OCI-LY7 (cell line): Measurements from ENCODE around the gene CCDC12. TPM values are rescaled to one million over a fixed set of nuclear protein-coding genes. Genes with fewer than 3 reads are reported as not detected.

Experiments
- BruUV-seq: library from RNA; stranded (reverse); fragments of 400-500 nt; replicated peaks from 2 replicates; lab custom pipeline; 2021; lab: Mats Ljungman, UMichigan
- CTCF ChIA-PET: fragments of 300-600 bp; sonication (Branson Sonifier 250); formaldehyde crosslinking; loops from one replicate; lab custom pipeline; 2022; ENCODE audit warnings: antibody characterized with exemption; ENCODE audit not compliant: unreplicated experiment; lab: Charles Lee
- POLR2A ChIA-PET: fragments of 300-600 bp; sonication (Branson Sonifier 250); formaldehyde crosslinking; loops from one replicate; lab custom pipeline; 2022; ENCODE audit warnings: antibody characterized with exemption; lab: Charles Lee
- DNase-seq: peaks from one replicate; pipeline ENCODE4 v3.0.0-alpha.2; 2015; ENCODE audit warnings: low spot score
- H2AFZ ChIP-seq: fragments of 200-600 bp; sonication (generic), shearing (Covaris generic); 2 replicates; pipeline ENCODE4 v1.6.1; 2014; ENCODE audit warnings: mild to moderate bottlenecking, antibody characterized with exemption, low read length, moderate library complexity
- H3K27ac ChIP-seq: fragments of 200-600 bp; sonication (generic); 2 replicates; pipeline ENCODE4 v1.5.1; 2014; ENCODE audit warnings: mixed run types, low read depth, mild to moderate bottlenecking, moderate library complexity, low read length, inconsistent platforms; ENCODE audit not compliant: poor library complexity, severe bottlenecking
- H3K36me3 ChIP-seq: fragments of 200-600 bp; sonication (generic); 2 replicates; pipeline ENCODE4 v1.6.1; 2014; ENCODE audit warnings: mild to moderate bottlenecking, antibody characterized with exemption, low read length, moderate library complexity, mixed read lengths; ENCODE audit not compliant: insufficient read depth
- H3K4me1 ChIP-seq: fragments of 200-600 bp; sonication (generic); 2 replicates; pipeline ENCODE4 v1.5.1; 2014; ENCODE audit warnings: mild to moderate bottlenecking, low read length; ENCODE audit not compliant: insufficient read depth, poor library complexity, severe bottlenecking
- H3K4me2 ChIP-seq: fragments of 200-600 bp; sonication (generic); 2 replicates; pipeline ENCODE4 v1.6.1; 2014; ENCODE audit warnings: mild to moderate bottlenecking, low read length
- H3K4me3 ChIP-seq: fragments of 200-600 bp; sonication (generic); 2 replicates; pipeline ENCODE4 v1.5.1; 2014; ENCODE audit warnings: mild to moderate bottlenecking, low read depth, low read length; ENCODE audit not compliant: poor library complexity, severe bottlenecking
- H3K79me2 ChIP-seq: fragments of 200-600 bp; sonication (generic); 2 replicates; pipeline ENCODE4 v1.6.1; 2016; ENCODE audit warnings: low read depth, mild to moderate bottlenecking, low read length, moderate library complexity, mixed read lengths; ENCODE audit not compliant: insufficient read depth
- H3K9me2 ChIP-seq: fragments of 200-600 bp; sonication (generic); 2 replicates; pipeline ENCODE4 v1.6.1; 2016; ENCODE audit warnings: mild to moderate bottlenecking, low read length, mixed read lengths; ENCODE audit not compliant: insufficient read depth
- H3K9me3 ChIP-seq: fragments of 200-600 bp; sonication (generic); 2 replicates; pipeline ENCODE4 v1.6.1; 2014; ENCODE audit warnings: mild to moderate bottlenecking, mixed run types, low read length, mixed read lengths
- H4K20me1 ChIP-seq: fragments of 200-600 bp; sonication (generic); 2 replicates; pipeline ENCODE4 v1.6.1; 2014; ENCODE audit warnings: mild to moderate bottlenecking, antibody characterized with exemption, low read length, moderate library complexity, mixed read lengths; ENCODE audit not compliant: insufficient read depth
- EZH2phosphoT487 ChIP-seq: fragments of 200-600 bp; sonication (generic); IDR thresholded peaks from 2 replicates; pipeline ENCODE4 v1.6.1; 2018; ENCODE audit warnings: low read depth, borderline replicate concordance, mild to moderate bottlenecking, mixed run types, antibody characterized with exemption, low read length, moderate library complexity, mixed read lengths
- intact Hi-C: fragments of 100-400 bp; cut with micrococcal nuclease; formaldehyde crosslinking; loops from one replicate; pipeline ENCODE4 v1.10.0; 2022; ENCODE audit not compliant: unreplicated experiment
- total RNA-seq, 2 experiments: library from RNA; depleted of rRNA in 1 of 2; stranded (reverse); fragments of >200 nt in 1 of 2; shearing (Covaris generic) in 1 of 2; gene quantifications; 2 replicates each; pipeline ENCODE4 v1.2.3, GENCODE V29; 2014 to 2022
- TF ChIP-seq, protein P1 (sequence below): fragments of 200-600 bp; sonication (generic); conservative IDR thresholded peaks from 2 replicates; pipeline ENCODE4 v1.5.1; 2014; ENCODE audit warnings: mild to moderate bottlenecking, antibody characterized with exemption, low read length, moderate library complexity, mixed read lengths

CCDC12 gene
- total RNA-seq, 2 experiments from 2014 or later = 74.9 to 116 TPM

DNA sequence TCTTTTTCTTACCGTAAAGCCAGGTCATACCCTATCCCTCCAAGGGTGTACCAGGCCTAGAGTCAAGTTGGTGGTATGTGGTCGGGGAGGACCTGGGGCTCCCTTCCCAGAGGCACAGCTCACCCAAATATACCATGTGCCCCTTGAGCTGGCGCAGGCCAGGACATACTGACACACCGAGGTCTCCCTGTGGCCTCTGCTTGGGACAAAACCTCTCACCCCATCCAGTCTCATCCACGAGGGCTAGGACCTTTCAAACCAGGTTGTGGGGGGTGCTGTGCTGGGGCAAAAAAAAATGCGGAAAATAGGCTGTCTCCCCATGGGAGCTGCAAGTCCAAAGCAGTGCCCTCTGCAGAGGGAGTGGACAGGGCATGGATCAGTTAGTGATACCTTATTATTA, 76.2 kb downstream of the CCDC12 start:
- Histone ChIP-seq H3K9me3 (no peaks in the 10 kb centered on the region), H3K4me2 (no peak overlapping the region), H3K9me2 (no peaks in the 10 kb centered on the region), H3K27ac (no peak overlapping the region), H3K36me3 (no peaks in the 10 kb centered on the region), H3K4me3 (no peak overlapping the region), H2AFZ (no peak overlapping the region), H3K4me1 (no peaks in the 10 kb centered on the region), H3K79me2 (no peaks in the 10 kb centered on the region), H4K20me1 (no peaks in the 10 kb centered on the region)
- no peak for DNase-seq
- CTCF ChIA-PET = interaction anchor here (0.7 kb wide), 1 partner anchor 184 kb away, joined by 4 read pairs; no protein-coding TSS in a partner anchor
- intact Hi-C loops = no loop called here
- TF ChIP-seq EZH2phosphoT487 = no peak
- TF ChIP-seq, protein P1, sequence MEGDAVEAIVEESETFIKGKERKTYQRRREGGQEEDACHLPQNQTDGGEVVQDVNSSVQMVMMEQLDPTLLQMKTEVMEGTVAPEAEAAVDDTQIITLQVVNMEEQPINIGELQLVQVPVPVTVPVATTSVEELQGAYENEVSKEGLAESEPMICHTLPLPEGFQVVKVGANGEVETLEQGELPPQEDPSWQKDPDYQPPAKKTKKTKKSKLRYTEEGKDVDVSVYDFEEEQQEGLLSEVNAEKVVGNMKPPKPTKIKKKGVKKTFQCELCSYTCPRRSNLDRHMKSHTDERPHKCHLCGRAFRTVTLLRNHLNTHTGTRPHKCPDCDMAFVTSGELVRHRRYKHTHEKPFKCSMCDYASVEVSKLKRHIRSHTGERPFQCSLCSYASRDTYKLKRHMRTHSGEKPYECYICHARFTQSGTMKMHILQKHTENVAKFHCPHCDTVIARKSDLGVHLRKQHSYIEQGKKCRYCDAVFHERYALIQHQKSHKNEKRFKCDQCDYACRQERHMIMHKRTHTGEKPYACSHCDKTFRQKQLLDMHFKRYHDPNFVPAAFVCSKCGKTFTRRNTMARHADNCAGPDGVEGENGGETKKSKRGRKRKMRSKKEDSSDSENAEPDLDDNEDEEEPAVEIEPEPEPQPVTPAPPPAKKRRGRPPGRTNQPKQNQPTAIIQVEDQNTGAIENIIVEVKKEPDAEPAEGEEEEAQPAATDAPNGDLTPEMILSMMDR = no peak
- POLR2A ChIA-PET = interaction anchor here (0.6 kb wide), 1 partner anchor 1983 kb away, joined by 5 read pairs; no protein-coding TSS in a partner anchor
- no TSS peak for BruUV-seq

DNA sequence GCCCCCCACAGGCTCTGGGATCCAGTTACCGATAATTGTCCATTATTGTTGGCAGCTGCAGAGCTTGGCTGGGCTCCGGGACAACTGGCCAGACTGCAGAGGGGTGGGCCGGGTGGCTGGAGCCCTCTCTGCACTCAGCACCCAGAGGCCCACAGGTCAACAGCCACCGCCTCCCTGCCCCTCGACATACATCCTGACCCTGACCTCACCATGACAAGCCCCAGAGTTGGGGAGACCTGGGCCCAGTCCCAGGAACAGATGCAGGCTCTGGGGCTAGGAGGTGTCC, 76.6 kb downstream of the CCDC12 start:
- ChIA-PET CTCF (no interaction called here), POLR2A (no interaction called here)
- intact Hi-C loops = no loop called here
- no peaks in the 10 kb centered on the region for H3K36me3 ChIP-seq
- no peak for TF ChIP-seq EZH2phosphoT487
- TF ChIP-seq, protein P1 = no peak
- no peaks in the 10 kb centered on the region for H3K9me2 ChIP-seq
- DNase-seq = no peak
- H3K79me2 ChIP-seq = no peaks in the 10 kb centered on the region
- no peaks in the 10 kb centered on the region for H3K4me1 ChIP-seq
- no peak overlapping the region for H3K4me3 ChIP-seq
- H3K27ac ChIP-seq = no peak overlapping the region
- H3K9me3 ChIP-seq = no peaks in the 10 kb centered on the region
- H3K4me2 ChIP-seq = no peak overlapping the region
- no peak overlapping the region for H2AFZ ChIP-seq
- BruUV-seq = no TSS peak
- H4K20me1 ChIP-seq = no peaks in the 10 kb centered on the region

DNA sequence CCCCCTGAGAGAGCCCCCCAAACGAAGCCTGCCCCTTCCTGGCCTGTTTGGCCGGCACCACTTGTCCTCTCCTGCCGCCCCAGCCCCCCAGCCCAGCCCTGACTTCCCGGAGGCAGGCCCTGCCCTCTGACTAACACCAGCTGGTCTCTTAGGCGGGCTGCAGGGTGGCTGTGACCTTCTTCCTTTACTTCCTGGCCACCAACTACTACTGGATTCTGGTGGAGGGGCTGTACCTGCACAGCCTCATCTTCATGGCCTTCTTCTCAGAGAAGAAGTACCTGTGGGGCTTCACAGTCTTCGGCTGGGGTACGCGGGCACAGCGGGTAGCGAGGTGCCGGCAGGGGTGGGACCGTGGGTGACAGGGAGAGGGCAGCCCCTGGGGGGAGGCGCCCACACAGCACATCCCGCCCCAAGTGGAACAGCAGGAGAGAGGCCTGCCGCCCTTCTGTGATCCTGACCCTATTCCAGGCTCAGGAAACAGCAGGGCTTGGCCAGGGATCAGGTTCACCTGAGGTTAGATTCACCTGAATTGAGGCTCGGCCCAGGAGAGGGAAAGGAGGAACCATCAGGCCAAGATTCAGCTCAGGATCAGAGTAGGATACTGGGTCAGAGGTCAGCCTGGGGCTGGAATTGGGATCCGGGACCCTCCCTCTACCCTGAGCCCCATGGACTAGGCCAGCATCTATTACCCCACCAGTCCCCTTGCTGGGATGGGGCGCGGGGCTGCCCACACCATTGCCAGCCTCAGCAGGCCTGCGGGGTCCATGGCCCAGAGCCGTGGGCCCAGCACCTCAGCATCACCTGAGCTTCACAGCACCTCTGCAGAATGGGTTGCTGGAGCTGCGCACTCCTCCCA, 77.2 kb downstream of the CCDC12 start:
- H3K9me2 ChIP-seq = no peaks in the 10 kb centered on the region
- no peaks in the 10 kb centered on the region for H3K36me3 ChIP-seq
- no peaks in the 10 kb centered on the region for H3K9me3 ChIP-seq
- BruUV-seq = no TSS peak
- H3K4me2 ChIP-seq = no peak overlapping the region
- no peak for TF ChIP-seq EZH2phosphoT487
- TF ChIP-seq, protein P1 = no peak
- POLR2A ChIA-PET = no interaction called here
- H3K4me1 ChIP-seq = no peaks in the 10 kb centered on the region
- no peak overlapping the region for H3K27ac ChIP-seq
- no peaks in the 10 kb centered on the region for H3K79me2 ChIP-seq
- no peak for DNase-seq
- H4K20me1 ChIP-seq = no peaks in the 10 kb centered on the region
- H2AFZ ChIP-seq = no peak overlapping the region
- intact Hi-C loops = no loop called here
- CTCF ChIA-PET = no interaction called here
- no peak overlapping the region for H3K4me3 ChIP-seq
